Keratinocyte (primary cell): ENCODE data around the gene TAS2R7. TPM values are rescaled to one million over a fixed set of nuclear protein-coding genes. Genes with fewer than 3 reads are reported as not detected.

ENCODE experiments used
- DNase-seq: peaks from one replicate; pipeline ENCODE4 v3.0.0-alpha.2; 2011; ENCODE audit warnings: low read depth, missing footprints, low spot score
- FAIRE-seq: peaks from 2 replicates; lab custom pipeline; 2011; peaks lifted over from hg19 to GRCh38; lab: Jason Lieb, UNC
- H2AFZ ChIP-seq: 2 replicates; pipeline ENCODE4 v1.6.0; 2012; ENCODE audit warnings: low read length, control low read depth, inconsistent platforms; ENCODE audit not compliant: control insufficient read depth
- H3K27ac ChIP-seq: 2 replicates; pipeline ENCODE4 v1.5.1; 2011; ENCODE audit warnings: low read length; ENCODE audit not compliant: control insufficient read depth, insufficient read depth
- H3K27me3 ChIP-seq: 3 replicates; pipeline ENCODE4 v1.6.0; 2011; ENCODE audit warnings: low read length; ENCODE audit not compliant: control insufficient read depth, insufficient read depth; ENCODE audit errors: extremely low read depth
- H3K36me3 ChIP-seq, 2 experiments: 2 replicates in 1 of 2; 3 replicates in 1 of 2; pipeline ENCODE4 v1.5.1; 2011; ENCODE audit warnings: low read length in 2 of 2, mild to moderate bottlenecking in 1 of 2; ENCODE audit not compliant: control insufficient read depth in 2 of 2, insufficient read depth in 2 of 2; ENCODE audit errors: extremely low read depth in 1 of 2
- H3K4me1 ChIP-seq: 3 replicates; pipeline ENCODE4 v1.5.1; 2011; ENCODE audit warnings: low read length; ENCODE audit not compliant: control insufficient read depth, insufficient read depth; ENCODE audit errors: extremely low read depth
- H3K4me2 ChIP-seq: 3 replicates; pipeline ENCODE4 v1.6.0; 2011; ENCODE audit warnings: low read depth, low read length; ENCODE audit not compliant: control insufficient read depth, insufficient read depth; ENCODE audit errors: extremely low read depth
- H3K4me3 ChIP-seq, 3 experiments: fragments of 200-600 bp in 1 of 3; sonication (generic) in 1 of 3; 2 replicates in 2 of 3; 3 replicates in 1 of 3; pipeline ENCODE4 v1.5.1; 2011 to 2016; ENCODE audit warnings: low read length in 3 of 3, mild to moderate bottlenecking in 3 of 3, control low read depth in 2 of 3, inconsistent platforms in 1 of 3, low read depth in 1 of 3, mixed read lengths in 1 of 3, mixed run types in 1 of 3, moderate library complexity in 1 of 3; ENCODE audit not compliant: control insufficient read depth in 2 of 3, insufficient read depth in 2 of 3; ENCODE audit errors: extremely low read depth in 1 of 3
- H3K79me2 ChIP-seq: 2 replicates; pipeline ENCODE4 v1.6.0; 2012; ENCODE audit warnings: low read length; ENCODE audit not compliant: control insufficient read depth, insufficient read depth
- H3K9ac ChIP-seq: 3 replicates; pipeline ENCODE4 v1.6.0; 2011; ENCODE audit warnings: low read length; ENCODE audit not compliant: control insufficient read depth, insufficient read depth; ENCODE audit errors: extremely low read depth
- H3K9me1 ChIP-seq: 3 replicates; pipeline ENCODE4 v1.6.0; 2011; ENCODE audit warnings: low read length; ENCODE audit not compliant: control insufficient read depth, insufficient read depth; ENCODE audit errors: extremely low read depth
- H3K9me3 ChIP-seq: 2 replicates; pipeline ENCODE4 v1.5.1; 2012; ENCODE audit warnings: low read depth, low read length; ENCODE audit not compliant: control insufficient read depth
- H4K20me1 ChIP-seq: 3 replicates; pipeline ENCODE4 v1.6.0; 2011; ENCODE audit warnings: low read length; ENCODE audit not compliant: control insufficient read depth, insufficient read depth; ENCODE audit errors: extremely low read depth
- CTCF ChIP-seq, 3 experiments: IDR thresholded peaks in 1 of 3; conservative IDR thresholded peaks in 1 of 3; optimal IDR thresholded peaks in 1 of 3; 2 replicates in 2 of 3; 3 replicates in 1 of 3; pipeline versions ENCODE3 to v1.5.1; 2011; ENCODE audit warnings: low read length in 3 of 3, mild to moderate bottlenecking in 3 of 3, moderate library complexity in 2 of 3, control low read depth in 1 of 3, inconsistent platforms in 1 of 3; ENCODE audit not compliant: insufficient read depth in 2 of 3; ENCODE audit errors: extremely low read depth in 1 of 3
- EZH2 ChIP-seq: IDR thresholded peaks from one replicate; pipeline ENCODE4 v1.6.1; 2012; ENCODE audit warnings: inconsistent platforms, mild to moderate bottlenecking, low read length, moderate library complexity
- dilution Hi-C: fragments of 300-500 bp; cut with MboI; formaldehyde crosslinking; loops from one replicate; pipeline ENCODE4 v1.7.0; 2020; ENCODE audit warnings: low sequenced_read_pairs; ENCODE audit not compliant: extremely low pct_ligation_motif_present
- polyA plus RNA-seq, 5 experiments: library from polyadenylated mRNA; depleted of rRNA in 3 of 5; stranded (reverse) in 3 of 5; stranded (forward) in 1 of 5; unstranded in 1 of 5; fragments of >200 nt; gene quantifications; 1 replicate in 1 of 5; 2 replicates in 3 of 5; 3 replicates in 1 of 5; pipeline versions ENCODE4 v1.2.1 to v1.2.3, GENCODE V29; 2011 to 2012; ENCODE audit warnings: missing spikeins in 2 of 5, low read depth in 1 of 5, low replicate concordance in 1 of 5
- small RNA-seq, 3 experiments: library from RNA; depleted of rRNA; stranded (forward); fragments of <200 nt; gene quantifications; one replicate each; pipeline ENCODE3, GENCODE V24; 2012; ENCODE audit warnings: low read depth in 3 of 3, low replicate concordance in 1 of 3; ENCODE audit not compliant: insufficient read length in 3 of 3

The TAS2R7 gene
- polyA plus RNA-seq, 1 donor (not counting 4 experiments of a cell fraction or from before 2014, with no cell fraction given) = not detected

GRCh38 chr12:10753059-10753458, 49.4 kb downstream of the TAS2R7 start:
- DNase-seq = no peak
- Histone ChIP-seq H3K36me3 (no peaks in the 10 kb centered on the region), H4K20me1 (no peaks in the 10 kb centered on the region), H3K9ac (no peak overlapping the region), H3K9me1 (no peaks in the 10 kb centered on the region), H3K79me2 (no peaks in the 10 kb centered on the region), H3K9me3 (peaks cover 5% of the 10 kb centered on the region), H3K4me3 (no peak overlapping the region), H3K4me1 (peaks cover 8% of the 10 kb centered on the region), H3K27me3 (no peaks in the 10 kb centered on the region), H3K27ac (no peak overlapping the region), H3K4me2 (no peak overlapping the region), H2AFZ (no peak overlapping the region)
- TF ChIP-seq EZH2 (no peak), CTCF (optimal IDR thresholded peaks at IDR 0.05 in 1 of 3, IDR thresholded peaks at IDR 0.05 in 1 of 3, conservative IDR thresholded peaks at IDR 0.05 in 1 of 3; ENCODE audit: extremely low read depth in 1 of 3, insufficient read depth in 2 of 3, low read length in 3 of 3) (no peak)
- FAIRE-seq = peak; percentile 34
- dilution Hi-C loops = no loop called here

Small RNA genes within 50 kb of the gene (small RNA-seq; reads per million reads assigned to genes)
- gene PRR4 = 0 reads per million in 3 experiments

Other genes with a start within 250 kb of the TAS2R7 start
- gene MAGOHB, start 189.0 kb downstream of the TAS2R7 start, polyA plus RNA-seq = 13.3 to 34.2 TPM (median 23.1 TPM) in 3 replicates
- gene STYK1, start 128.6 kb downstream of the TAS2R7 start, polyA plus RNA-seq = 2.0 to 2.8 TPM (median 2.3 TPM) in 3 replicates
- 127 to 367 TPM (median 170 TPM) in 3 replicates for gene YBX3, start 79.3 kb downstream of the TAS2R7 start, polyA plus RNA-seq
- gene TAS2R8, start 4.7 kb upstream of the TAS2R7 start, polyA plus RNA-seq = not detected in 3 replicates
- gene TAS2R9, start 7.5 kb upstream of the TAS2R7 start, polyA plus RNA-seq = not detected in 3 replicates
- 0.10 to 0.22 TPM in 2 of 3 replicates, not detected in the other for gene TAS2R10, start 23.7 kb upstream of the TAS2R7 start, polyA plus RNA-seq
- 2.5 to 4.0 TPM (median 2.7 TPM) in 3 replicates for gene PRR4, start 46.8 kb upstream of the TAS2R7 start, polyA plus RNA-seq
- 4.5 to 5.5 TPM (median 4.9 TPM) in 3 replicates for gene PRH1, start 81.6 kb upstream of the TAS2R7 start, polyA plus RNA-seq
- gene TAS2R13, start 106.9 kb upstream of the TAS2R7 start, polyA plus RNA-seq = 0.08 to 0.14 TPM in 2 of 3 replicates, not detected in the other
- gene PRH2, start 126.6 kb upstream of the TAS2R7 start, polyA plus RNA-seq = 0.12 to 0.13 TPM in 2 of 3 replicates, not detected in the other
- 0.58 to 1.2 TPM (median 0.63 TPM) in 3 replicates for gene TAS2R14, start 136.6 kb upstream of the TAS2R7 start, polyA plus RNA-seq
- gene TAS2R50, start 184.3 kb upstream of the TAS2R7 start, polyA plus RNA-seq = 0.10 TPM in 1 of 3 replicates, not detected in the others
- gene TAS2R20, start 195.7 kb upstream of the TAS2R7 start, polyA plus RNA-seq = 0.08 to 0.43 TPM (median 0.41 TPM) in 3 replicates
- gene TAS2R19, start 220.0 kb upstream of the TAS2R7 start, polyA plus RNA-seq = 0.17 to 0.31 TPM in 2 of 3 replicates, not detected in the other
- gene TAS2R31, start 228.8 kb upstream of the TAS2R7 start, polyA plus RNA-seq = 0.08 to 0.28 TPM in 2 of 3 replicates, not detected in the other